Measurements from ENCODE around the gene RSF1.
A peak's percentile ranks its signal among the peaks of the same experiment; 100 is the strongest.

The RSF1 gene

GRCh38 chr11:77821349-77821851, 878 bp upstream of the RSF1 start:
- Histone ChIP-seq H3K4me1 (no peaks in the 10 kb centered on the region), H3K27me3 (no peaks in the 10 kb centered on the region), H3K36me3 (no peaks in the 10 kb centered on the region), H3K4me3 (ENCODE audit: low read depth, low read length) (peak overlapping the region; percentile 99), H3K9me3 (no peaks in the 10 kb centered on the region)
- no peak for TF ChIP-seq CTCF (IDR thresholded peaks at IDR 0.05; ENCODE audit: low read depth, low read length)
- DNase-seq, result peak; percentile 12

GRCh38 chr11:77819921-77820564, 479 bp downstream of the RSF1 start:
- Histone ChIP-seq H3K4me3 (ENCODE audit: low read depth, low read length) (peak overlapping the region; percentile 99), H3K4me1 (no peaks in the 10 kb centered on the region), H3K36me3 (no peaks in the 10 kb centered on the region), H3K27me3 (no peaks in the 10 kb centered on the region), H3K9me3 (no peaks in the 10 kb centered on the region)
- DNase-seq, result peak; percentile 58
- no peak for TF ChIP-seq CTCF (IDR thresholded peaks at IDR 0.05; ENCODE audit: low read depth, low read length)

GRCh38 chr11:77819411-77819920, 1.1 kb downstream of the RSF1 start:
- Histone ChIP-seq H3K9me3 (no peaks in the 10 kb centered on the region), H3K36me3 (0 out of 2 replicates have a peak, but pooled peaks cover 3% of the 10 kb centered on the region), H3K4me1 (no peaks in the 10 kb centered on the region), H3K27me3 (no peaks in the 10 kb centered on the region), H3K4me3 (ENCODE audit: low read depth, low read length) (peak overlapping the region; percentile 99)
- DNase-seq, result peak; percentile 89
- TF ChIP-seq CTCF (IDR thresholded peaks at IDR 0.05; ENCODE audit: low read depth, low read length), result peak; percentile 6; the same call in 1 of the 2 replicates

- Histone ChIP-seq H3K9me3 (no peaks in the 10 kb centered on the region), H3K36me3 (peaks cover 24% of the 10 kb centered on the region), H3K4me3 (ENCODE audit: low read depth, low read length) (no peak overlapping the region), H3K4me1 (no peaks in the 10 kb centered on the region), H3K27me3 (no peaks in the 10 kb centered on the region)
- no peak for TF ChIP-seq CTCF (IDR thresholded peaks at IDR 0.05; ENCODE audit: low read depth, low read length)
- DNase-seq, result no peak
These were observed 5.1 kb downstream of the RSF1 start for GRCh38 chr11:77815459-77815858.

GRCh38 chr11:77814848-77815247, 5.7 kb downstream of the RSF1 start:
- H3K9me3 ChIP-seq, result no peaks in the 10 kb centered on the region
- H3K4me3 ChIP-seq (ENCODE audit: low read depth, low read length), result no peak overlapping the region
- peaks cover 30% of the 10 kb centered on the region for H3K36me3 ChIP-seq
- DNase-seq, result no peak
- no peaks in the 10 kb centered on the region for H3K4me1 ChIP-seq
- no peaks in the 10 kb centered on the region for H3K27me3 ChIP-seq
- TF ChIP-seq CTCF (IDR thresholded peaks at IDR 0.05; ENCODE audit: low read depth, low read length), result no peak

GRCh38 chr11:77813256-77813655, 7.3 kb downstream of the RSF1 start:
- H3K9me3 ChIP-seq, result no peaks in the 10 kb centered on the region
- peaks cover 30% of the 10 kb centered on the region for H3K36me3 ChIP-seq
- no peak for TF ChIP-seq CTCF (IDR thresholded peaks at IDR 0.05; ENCODE audit: low read depth, low read length)
- DNase-seq, result no peak
- H3K27me3 ChIP-seq, result no peaks in the 10 kb centered on the region
- H3K4me1 ChIP-seq, result no peaks in the 10 kb centered on the region
- H3K4me3 ChIP-seq (ENCODE audit: low read depth, low read length), result no peak overlapping the region

Measured in BE2C (cell line).